Frontal cortex (tissue), 4 donors: Measurements from ENCODE around the gene CAV1. TPM values are rescaled to one million over a fixed set of nuclear protein-coding genes. Genes with fewer than 3 reads are reported as not detected.
"Not testable (repeated sequence)": the region's sequence is repeated elsewhere in the genome, so short reads cannot be mapped to it uniquely, and the experiment has no call there.

Experiments
- DNase-seq, 2 donors: peaks; one replicate each; pipeline ENCODE4 v3.0.0; 2012; ENCODE audit warnings: low spot score in 2 of 2
- FAIRE-seq: peaks from 2 replicates; lab custom pipeline; 2012; peaks lifted over from hg19 to GRCh38; lab: Jason Lieb, UNC
- total RNA-seq: library from RNA; depleted of rRNA; stranded (reverse); fragments of >200 nt; gene quantifications from one replicate; pipeline ENCODE4 v1.2.3, GENCODE V29; 2014
- donor health status: control.
- donor health status: control.
- donor health status: control.

The CAV1 gene
- total RNA-seq, 1 donor from 2014 or later: 17.5 TPM

- DNase-seq (no peak), FAIRE-seq (no peak)
Observed at GRCh38 chr7:116576350-116577319, 51.8 kb downstream of the CAV1 start.

DNA sequence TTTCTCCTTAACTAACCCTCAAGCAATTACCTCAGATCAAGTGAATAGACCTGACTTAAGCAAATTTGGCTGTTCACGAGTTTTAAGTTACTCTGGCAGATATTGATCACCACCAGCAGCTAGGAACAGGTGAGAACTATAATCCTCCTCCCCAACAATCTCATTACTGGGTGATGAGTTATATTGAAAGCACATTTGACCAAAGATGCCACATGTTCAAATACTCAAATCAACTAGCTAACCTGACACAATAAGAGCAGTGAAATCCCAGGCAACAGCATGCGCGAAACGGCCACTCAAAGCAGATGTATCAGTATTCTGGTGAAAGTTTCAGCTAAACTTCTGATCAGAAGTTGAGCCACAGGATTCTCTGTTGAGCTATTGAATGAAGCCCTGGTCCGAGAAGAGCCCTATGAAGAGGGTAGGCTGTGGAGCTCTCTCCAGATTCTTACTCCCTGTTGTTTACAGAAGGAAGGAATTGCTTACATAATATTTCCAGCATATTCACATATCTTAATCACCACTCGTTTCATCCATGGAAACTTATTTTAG is 52.6 kb downstream of the CAV1 start:
- no peak for FAIRE-seq
- no peak for DNase-seq

DNA sequence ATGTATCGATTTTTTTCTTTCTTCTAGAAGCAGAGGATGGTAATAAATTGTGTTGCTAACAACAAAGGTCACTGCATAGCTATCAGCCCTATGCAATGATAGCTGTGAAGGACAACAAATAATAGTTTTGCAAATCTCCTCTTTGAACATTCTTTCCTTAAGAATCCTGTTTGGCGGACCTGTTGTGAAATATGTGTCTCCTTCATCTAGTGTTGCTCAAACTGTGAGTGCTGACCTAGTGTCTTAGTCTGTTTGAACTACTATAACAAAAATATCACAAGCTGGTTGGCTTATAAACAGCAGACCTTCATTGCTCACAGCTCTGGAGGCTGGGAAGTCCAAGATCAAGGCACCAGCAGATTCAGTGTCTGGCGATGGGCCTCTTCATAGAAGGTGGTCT is 53.7 kb downstream of the CAV1 start:
- DNase-seq (no peak), FAIRE-seq (no peak)

- FAIRE-seq (no peak), DNase-seq (no peak)
Observed at GRCh38 chr7:116579322-116579721, 54.5 kb downstream of the CAV1 start.

DNA sequence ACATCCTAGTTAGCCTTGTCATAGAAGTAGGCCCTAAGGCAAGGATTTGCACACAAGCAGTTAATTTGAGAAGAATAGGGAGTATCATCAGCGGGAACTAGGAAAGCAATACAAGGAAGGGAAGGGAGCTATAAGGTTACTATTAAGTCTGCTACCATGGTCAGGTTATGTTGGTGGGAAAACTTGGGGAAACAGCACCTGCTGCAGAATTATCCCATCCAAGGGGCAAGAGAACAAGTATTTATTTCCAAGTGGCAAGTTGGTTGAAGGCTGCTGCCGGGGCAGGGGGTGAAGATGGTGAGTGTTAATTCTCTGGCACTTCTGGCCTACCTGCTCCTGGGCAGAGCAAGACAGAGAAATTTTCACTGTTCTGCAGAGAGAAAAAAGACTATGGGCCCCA is 55.0 kb downstream of the CAV1 start:
- no peak for FAIRE-seq
- no peak for DNase-seq

DNA sequence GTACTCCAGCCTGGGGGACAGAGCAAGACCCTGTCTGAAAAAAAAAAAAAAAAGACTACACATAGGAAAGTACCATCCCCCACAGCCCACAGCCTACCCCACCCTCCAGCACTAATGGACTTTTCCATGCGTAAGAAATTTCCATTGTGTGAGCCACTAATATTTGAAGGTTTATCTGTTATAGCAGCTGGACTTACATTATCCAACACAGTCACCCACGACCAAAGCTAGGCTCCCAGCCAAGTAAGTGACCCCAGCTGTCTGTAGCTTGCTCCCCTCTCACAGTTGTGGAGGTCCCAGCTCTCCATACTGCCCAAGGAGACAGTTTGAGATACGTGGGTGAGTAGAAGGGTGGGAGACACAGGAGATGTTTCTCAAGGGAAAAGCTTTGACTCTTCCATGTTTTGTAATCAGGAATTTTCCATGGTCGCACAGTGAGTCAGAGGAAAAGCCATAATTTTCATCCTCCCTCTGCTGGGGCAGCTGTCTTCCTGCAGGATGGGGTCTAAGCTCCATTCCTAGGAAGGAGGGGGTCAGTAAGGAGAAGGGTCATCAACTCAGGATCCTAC is 57.4 kb downstream of the CAV1 start:
- no peak for DNase-seq
- FAIRE-seq: no peak

- no peak for FAIRE-seq
- DNase-seq: no peak
Observed at GRCh38 chr7:116582806-116583444, 58.1 kb downstream of the CAV1 start.

DNA sequence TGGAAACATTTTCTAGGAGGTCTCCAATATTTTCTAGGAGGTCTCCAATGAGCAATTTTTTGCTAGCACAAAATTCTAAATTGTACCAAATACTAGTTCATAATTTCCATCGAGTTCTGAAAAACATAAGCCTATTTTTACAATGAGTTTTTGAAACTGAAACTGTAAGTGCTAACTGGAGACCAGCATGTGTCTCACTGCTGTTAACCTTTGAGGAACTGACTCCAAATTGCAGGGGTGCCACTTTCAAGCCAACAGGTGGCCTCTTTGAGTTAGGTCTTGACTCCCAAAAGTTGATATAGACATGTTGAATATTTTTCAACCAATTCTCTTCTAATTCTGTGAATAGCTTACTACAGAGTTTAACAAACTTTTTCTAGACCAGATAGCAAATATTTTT is 58.8 kb downstream of the CAV1 start:
- DNase-seq (no peak), FAIRE-seq (no peak)

- DNase-seq: no peak
- no peak for FAIRE-seq
Observed at GRCh38 chr7:116584721-116585120, 59.9 kb downstream of the CAV1 start.

DNA sequence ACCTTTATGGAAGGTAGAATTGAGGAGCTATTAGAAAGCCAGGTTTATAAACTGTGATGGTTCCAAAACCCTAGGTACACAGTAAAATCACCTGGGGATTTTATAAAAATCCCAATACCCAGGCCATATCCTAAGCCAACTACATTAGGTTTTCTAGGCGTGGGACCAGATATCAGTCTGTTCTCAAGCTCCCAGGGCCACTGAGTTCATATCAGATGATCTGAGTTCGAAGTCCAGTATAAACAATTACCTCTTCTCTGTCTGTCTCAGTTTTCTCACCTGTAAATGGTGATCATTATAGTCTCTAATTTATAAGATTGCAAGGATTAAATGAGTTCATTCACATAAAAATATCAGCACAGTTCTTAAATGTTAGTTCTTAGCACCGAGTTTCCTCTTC is 60.6 kb downstream of the CAV1 start:
- FAIRE-seq (no peak), DNase-seq (no peak)

GRCh38 chr7:116585967-116586366 is 61.1 kb downstream of the CAV1 start:
- no peak for FAIRE-seq

DNA sequence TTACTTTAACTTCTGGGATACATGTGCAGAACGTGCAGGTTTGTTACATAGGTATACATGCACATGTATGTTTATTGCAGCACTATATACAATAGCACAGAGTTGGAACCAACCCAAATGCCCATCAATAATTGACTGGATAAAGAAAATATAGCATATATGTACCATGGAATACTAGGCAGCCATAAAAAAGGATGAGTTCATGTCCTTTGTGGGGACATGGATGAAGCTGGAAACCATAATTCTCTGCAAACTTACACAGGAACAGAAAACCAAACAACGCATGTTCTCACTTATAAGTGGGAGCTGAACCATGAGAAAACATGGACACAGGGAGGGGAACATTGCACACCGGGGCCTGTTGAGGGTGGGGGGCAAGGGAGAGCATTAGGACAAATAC is 62.4 kb downstream of the CAV1 start:
- not testable (repeated sequence) for DNase-seq, FAIRE-seq

More at GRCh38 chr7:116585967-116586366, 61.1 kb downstream of the CAV1 start:
- no peak for DNase-seq

- no peak for DNase-seq
- no peak for FAIRE-seq
Observed at GRCh38 chr7:116588225-116588624, 63.4 kb downstream of the CAV1 start.

DNA sequence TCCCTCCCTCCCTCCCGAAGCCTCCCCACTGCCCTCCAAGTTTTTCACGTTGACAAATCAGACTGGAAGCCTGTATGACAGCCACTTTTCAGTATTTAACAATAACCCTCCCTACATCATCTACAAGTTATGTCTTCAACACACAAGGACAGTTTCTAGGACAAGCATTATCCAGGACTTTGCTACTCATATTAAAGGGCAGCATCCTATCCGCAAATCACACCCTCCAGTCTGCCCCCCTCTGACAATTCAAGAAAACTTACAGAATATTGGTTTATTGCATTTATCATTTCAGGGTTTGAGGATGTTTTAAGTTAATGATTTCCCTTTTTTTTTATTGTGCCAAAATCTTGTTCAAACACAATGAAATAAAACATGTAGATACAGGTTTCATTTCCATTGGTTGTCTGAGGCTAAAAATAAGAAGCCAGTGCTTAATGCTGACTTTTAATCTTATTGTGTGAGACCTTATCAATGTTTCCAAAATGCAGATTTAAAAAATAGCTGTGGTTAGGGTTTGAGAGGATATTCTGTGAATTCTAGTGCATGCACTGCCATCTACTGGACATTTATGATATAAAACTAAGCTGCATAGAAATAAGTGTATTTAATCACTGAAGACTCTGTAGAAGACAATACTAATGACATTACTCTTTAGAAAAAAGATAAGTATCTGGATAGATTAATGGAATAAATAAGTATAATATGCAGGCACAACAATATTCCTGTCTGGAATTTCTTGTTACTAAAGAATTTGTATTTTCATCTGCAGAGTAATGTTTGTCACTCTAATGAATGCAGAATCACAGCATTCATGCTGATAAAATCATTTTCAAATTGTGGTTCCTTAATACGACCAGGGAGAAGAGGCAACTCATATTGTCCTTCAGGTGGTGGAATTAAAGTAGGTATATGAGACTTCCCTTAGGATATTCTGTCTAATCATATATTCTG is 64.1 kb downstream of the CAV1 start:
- FAIRE-seq: peak; percentile 79
- DNase-seq: peak in 1 of 2 donors; percentile 21

DNA sequence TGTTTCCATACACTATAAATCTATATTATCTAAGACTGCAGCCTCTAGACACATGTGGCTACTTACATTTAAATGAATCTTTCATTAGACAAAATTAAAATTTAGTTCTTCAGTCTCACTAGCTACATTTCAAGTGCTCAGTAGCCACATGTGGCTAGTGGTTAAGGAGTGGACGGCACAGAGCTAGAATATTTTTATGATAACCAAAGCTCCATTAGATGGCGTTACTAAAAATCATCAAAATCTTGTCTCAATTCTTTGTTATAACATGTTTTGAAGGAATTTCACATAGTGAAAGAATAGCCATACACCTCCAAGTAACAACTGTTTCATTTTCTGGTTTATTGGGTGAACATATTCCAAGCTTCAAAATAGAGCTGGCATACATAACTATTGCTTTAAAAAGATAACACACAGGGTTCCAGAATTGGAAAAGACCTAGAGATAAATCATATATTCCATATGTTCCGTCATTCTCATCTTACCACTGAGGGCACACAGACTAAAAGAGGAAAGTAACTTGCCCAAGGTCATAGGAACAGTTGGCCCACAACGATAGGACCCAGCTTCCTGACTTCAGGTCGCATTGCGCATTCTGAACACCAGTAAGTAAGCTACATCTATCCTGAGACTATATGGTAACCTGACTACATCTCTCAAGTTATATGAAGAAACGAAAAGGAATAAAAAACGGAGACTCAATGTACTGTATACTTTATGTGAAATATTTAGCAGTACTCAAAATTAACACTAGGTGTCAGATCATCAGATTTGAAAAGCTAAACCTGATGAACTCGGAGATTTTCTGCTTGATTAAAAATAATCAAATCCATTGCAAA is 66.6 kb downstream of the CAV1 start:
- DNase-seq (no peak), FAIRE-seq (peak; percentile 87)

DNA sequence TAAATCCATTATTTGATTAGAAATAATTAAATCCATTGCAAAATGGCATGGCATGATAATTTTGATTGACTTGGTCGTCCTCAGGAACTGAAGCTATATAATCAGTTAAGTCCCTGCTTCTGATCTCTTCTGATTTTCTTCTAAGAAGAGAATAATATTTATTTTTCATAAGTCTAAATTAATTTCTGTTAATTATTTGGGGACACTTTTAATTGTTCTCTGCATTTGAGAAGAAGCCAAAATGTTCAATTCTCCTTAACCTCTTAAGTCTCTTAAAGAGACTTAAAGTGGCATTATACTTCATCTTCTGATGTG is 67.2 kb downstream of the CAV1 start:
- DNase-seq (no peak), FAIRE-seq (no peak)

GRCh38 chr7:116592445-116592844 is 67.6 kb downstream of the CAV1 start:
- FAIRE-seq (no peak), DNase-seq (no peak)

- FAIRE-seq: no peak
- no peak for DNase-seq
Observed at GRCh38 chr7:116593359-116594075, 68.7 kb downstream of the CAV1 start.
